Upper lobe of right lung (tissue), 1 donor: ENCODE data around the gene CCL24. TPM values are rescaled to one million over a fixed set of nuclear protein-coding genes. Genes with fewer than 3 reads are reported as not detected.
A peak's percentile ranks its signal among the peaks of the same experiment; 100 is the strongest.
"Not testable (repeated sequence)": the region's sequence is repeated elsewhere in the genome, so short reads cannot be mapped to it uniquely, and the experiment has no call there.

Experiments
- ATAC-seq: fragments of 200-7000 bp; cut with Tn5 transposase; one replicate; pipeline ENCODE4 v1.9.1; 2020; ENCODE audit warnings: mild to moderate bottlenecking, moderate library complexity
- DNase-seq: peaks from one replicate; pipeline ENCODE4 v3.0.0-alpha.2; 2020
- H3K27ac ChIP-seq: fragments of 200-600 bp; one replicate; pipeline ENCODE4 v1.8.0; 2022
- H3K27me3 ChIP-seq: fragments of 200-600 bp; one replicate; pipeline ENCODE4 v1.8.0; 2022; ENCODE audit warnings: mild to moderate bottlenecking
- H3K36me3 ChIP-seq: fragments of 200-600 bp; one replicate; pipeline ENCODE4 v1.8.0; 2022
- H3K4me1 ChIP-seq: fragments of 200-600 bp; one replicate; pipeline ENCODE4 v1.8.0; 2022
- H3K4me3 ChIP-seq: fragments of 200-600 bp; one replicate; pipeline ENCODE4 v1.8.0; 2022; ENCODE audit warnings: mild to moderate bottlenecking
- H3K9me3 ChIP-seq: fragments of 200-600 bp; one replicate; pipeline ENCODE4 v1.8.0; 2022
- intact Hi-C: fragments of 100-400 bp; cut with DNase I; formaldehyde crosslinking; loops from one replicate; pipeline ENCODE4 v1.11.0; 2022
- total RNA-seq: library from RNA; stranded (reverse); fragmentation: NEBNext Ultra II Directional; extraction: Animal tissue kit (Norgen Biotek cat#: 25700); gene quantifications from one replicate; pipeline ENCODE4 v1.2.1, GENCODE V29; 2021
- TF ChIP-seq, protein P1 (sequence below): fragments of 200-600 bp; IDR thresholded peaks from one replicate; pipeline ENCODE4 v1.8.0; 2022; ENCODE audit warnings: antibody characterized with exemption
- donor health status: DM: no; HTN: yes; CAD: no; lungs with severe emphysema.

CCL24 gene
- total RNA-seq, 1 donor from 2014 or later: 4.8 TPM

DNA sequence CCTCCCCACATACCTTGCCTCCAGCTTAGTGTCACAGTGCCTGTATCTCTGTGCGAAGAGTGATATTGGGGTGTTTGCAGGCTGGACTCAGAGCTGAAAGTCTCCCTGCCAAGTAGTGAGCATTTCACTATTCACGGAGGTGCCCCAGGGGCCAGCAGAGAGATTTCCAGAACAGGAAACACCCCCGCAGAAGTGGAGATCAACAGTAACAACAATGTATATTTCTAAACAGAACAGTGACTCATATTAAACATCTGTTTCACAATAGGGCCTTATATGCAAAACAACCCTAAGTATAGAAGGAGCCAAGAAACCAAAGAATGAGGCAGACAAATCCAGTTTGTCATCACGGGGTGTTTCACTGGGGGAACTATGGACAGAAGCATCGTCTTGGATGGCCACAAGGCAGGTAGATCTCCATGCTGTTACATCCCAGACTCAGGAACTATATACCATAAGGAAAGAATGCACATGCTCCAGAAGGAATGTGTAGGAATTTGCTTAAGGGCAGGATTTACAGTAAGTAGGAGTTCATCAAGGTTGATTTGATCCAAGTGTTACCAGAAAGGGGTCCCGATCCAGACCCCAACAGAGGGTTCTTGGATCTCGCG is 29.3 kb upstream of the CCL24 start:
- H3K27ac ChIP-seq: peak overlapping the region; percentile 71
- TF ChIP-seq, protein P1, sequence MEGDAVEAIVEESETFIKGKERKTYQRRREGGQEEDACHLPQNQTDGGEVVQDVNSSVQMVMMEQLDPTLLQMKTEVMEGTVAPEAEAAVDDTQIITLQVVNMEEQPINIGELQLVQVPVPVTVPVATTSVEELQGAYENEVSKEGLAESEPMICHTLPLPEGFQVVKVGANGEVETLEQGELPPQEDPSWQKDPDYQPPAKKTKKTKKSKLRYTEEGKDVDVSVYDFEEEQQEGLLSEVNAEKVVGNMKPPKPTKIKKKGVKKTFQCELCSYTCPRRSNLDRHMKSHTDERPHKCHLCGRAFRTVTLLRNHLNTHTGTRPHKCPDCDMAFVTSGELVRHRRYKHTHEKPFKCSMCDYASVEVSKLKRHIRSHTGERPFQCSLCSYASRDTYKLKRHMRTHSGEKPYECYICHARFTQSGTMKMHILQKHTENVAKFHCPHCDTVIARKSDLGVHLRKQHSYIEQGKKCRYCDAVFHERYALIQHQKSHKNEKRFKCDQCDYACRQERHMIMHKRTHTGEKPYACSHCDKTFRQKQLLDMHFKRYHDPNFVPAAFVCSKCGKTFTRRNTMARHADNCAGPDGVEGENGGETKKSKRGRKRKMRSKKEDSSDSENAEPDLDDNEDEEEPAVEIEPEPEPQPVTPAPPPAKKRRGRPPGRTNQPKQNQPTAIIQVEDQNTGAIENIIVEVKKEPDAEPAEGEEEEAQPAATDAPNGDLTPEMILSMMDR: no peak
- H3K4me3 ChIP-seq: peak overlapping the region; percentile 10
- H3K4me1 ChIP-seq: peaks cover 13% of the 10 kb centered on the region
- no peak for DNase-seq
- peak; percentile 88 for ATAC-seq
- no peaks in the 10 kb centered on the region for H3K9me3 ChIP-seq
- H3K36me3 ChIP-seq: no peaks in the 10 kb centered on the region
- H3K27me3 ChIP-seq: no peaks in the 10 kb centered on the region
- intact Hi-C loops: no loop called here

DNA sequence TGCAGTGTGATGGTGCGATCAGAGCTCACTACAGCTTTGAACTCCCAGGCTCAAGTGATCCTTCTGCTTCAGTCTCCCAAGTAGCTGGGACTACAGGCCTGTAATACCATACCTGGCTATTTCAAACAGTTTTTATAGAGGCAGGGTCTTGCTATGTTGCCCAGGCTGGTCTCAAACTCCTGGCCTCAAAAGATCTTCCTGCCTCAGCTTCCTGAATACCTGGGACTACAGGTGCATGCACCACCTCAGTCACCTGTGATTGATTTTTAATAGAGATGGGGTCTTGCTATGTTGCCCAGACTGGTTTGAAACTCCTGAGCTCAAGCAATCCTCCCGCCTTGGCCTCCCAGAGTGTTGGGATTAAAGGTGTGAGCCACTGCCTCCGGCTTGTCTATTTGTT is 26.4 kb upstream of the CCL24 start:
- DNase-seq: no peak
- ATAC-seq: no peak
- Histone ChIP-seq H3K4me1 (peaks cover 13% of the 10 kb centered on the region), H3K9me3 (no peaks in the 10 kb centered on the region), H3K27ac (no peak overlapping the region), H3K27me3 (no peaks in the 10 kb centered on the region), H3K36me3 (no peaks in the 10 kb centered on the region), H3K4me3 (no peak overlapping the region)
- TF ChIP-seq, protein P1: no peak
- intact Hi-C loops: no loop called here

DNA sequence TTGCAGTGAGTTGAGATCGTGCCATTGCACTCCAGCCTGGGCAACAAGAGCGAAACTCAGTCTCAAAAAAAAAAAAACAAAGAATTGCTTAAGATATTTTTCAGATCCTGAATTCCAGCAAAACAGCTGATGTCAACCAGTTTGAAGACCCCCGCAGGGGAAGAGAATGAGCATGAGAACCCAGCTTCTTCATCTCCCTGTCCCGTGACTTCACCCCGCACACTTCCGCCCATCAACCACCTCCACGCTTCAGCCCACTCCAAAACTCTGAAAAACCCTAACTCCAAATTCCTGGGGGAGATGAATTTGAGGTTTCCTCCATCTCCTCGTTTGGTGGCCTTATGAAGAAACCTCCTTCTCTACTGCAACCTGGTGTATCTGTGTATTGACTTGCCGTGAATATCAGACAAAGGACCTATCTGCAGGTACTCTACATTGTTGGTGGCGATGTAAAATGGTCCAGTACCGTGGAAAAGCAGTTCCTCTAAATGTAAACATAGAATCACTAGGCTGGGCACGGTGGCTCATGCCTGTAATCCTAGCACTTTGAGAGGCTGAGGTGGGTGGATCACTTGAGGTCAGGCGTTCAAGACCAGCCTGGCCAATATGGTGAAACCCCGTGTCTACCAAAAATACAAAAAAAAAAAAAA is 24.8 kb upstream of the CCL24 start:
- H3K4me1 ChIP-seq: peaks cover 13% of the 10 kb centered on the region
- H3K9me3 ChIP-seq, ATAC-seq, H3K4me3 ChIP-seq, H3K27me3 ChIP-seq, DNase-seq, H3K27ac ChIP-seq, intact Hi-C loops, H3K36me3 ChIP-seq: not testable (repeated sequence)

DNA sequence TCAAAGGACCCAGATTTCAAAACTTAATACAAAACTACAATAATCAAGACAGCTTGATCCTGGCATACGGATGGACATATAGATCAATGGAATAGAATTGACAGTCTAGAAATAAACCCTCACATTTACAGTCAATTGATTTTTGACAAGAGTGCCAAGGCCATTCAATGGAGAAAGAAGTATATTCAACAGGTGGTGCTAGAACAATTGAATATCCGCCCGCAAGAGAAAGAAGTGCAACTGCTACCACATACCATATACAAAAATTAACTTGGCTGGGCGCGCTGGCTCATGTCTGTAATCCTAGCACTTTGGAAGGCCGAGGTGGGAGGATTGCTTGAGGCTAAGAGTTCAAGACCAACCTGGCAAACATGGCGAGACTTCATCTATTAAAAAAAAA is 23.2 kb upstream of the CCL24 start:
- Histone ChIP-seq H3K4me1 (no peaks in the 10 kb centered on the region), H3K27ac (no peak overlapping the region), H3K36me3 (no peaks in the 10 kb centered on the region), H3K27me3 (no peaks in the 10 kb centered on the region), H3K4me3 (no peak overlapping the region), H3K9me3 (no peaks in the 10 kb centered on the region)
- TF ChIP-seq, protein P1: no peak
- intact Hi-C loops: no loop called here
- DNase-seq (no peak), ATAC-seq (no peak)

DNA sequence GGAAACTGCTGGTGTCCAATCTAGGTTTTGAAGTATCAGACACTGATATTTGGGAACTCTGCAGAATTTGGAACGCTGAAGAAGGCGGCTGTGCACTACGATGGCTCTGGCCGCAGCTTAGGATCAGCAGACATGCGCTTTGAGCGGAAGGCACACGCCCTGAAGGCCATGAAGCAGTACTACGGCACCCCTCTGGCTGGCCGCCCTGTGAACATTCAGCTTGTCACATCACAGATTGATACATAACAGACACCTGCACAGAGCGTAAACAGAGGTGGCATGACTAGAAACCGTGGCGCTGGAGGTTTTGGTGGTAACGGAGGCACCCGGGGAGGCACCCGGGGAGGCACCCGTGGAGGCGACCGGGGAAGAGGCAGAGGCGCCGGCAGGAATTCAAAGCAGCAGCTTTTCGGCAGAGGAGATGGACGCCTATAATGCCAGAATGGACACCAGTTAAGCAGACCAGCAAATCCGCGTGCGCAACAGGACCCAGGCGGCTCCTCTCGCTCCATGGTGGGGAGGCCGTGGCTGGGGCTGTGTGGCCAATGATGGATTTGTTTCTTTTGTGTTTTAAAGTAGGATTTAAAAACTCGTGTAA is 22.2 kb upstream of the CCL24 start:
- TF ChIP-seq, protein P1: no peak
- Histone ChIP-seq H3K27me3 (no peaks in the 10 kb centered on the region), H3K9me3 (no peaks in the 10 kb centered on the region), H3K4me1 (no peaks in the 10 kb centered on the region), H3K4me3 (no peak overlapping the region), H3K27ac (no peak overlapping the region), H3K36me3 (no peaks in the 10 kb centered on the region)
- intact Hi-C loops: no loop called here
- ATAC-seq (no peak), DNase-seq (no peak)

DNA sequence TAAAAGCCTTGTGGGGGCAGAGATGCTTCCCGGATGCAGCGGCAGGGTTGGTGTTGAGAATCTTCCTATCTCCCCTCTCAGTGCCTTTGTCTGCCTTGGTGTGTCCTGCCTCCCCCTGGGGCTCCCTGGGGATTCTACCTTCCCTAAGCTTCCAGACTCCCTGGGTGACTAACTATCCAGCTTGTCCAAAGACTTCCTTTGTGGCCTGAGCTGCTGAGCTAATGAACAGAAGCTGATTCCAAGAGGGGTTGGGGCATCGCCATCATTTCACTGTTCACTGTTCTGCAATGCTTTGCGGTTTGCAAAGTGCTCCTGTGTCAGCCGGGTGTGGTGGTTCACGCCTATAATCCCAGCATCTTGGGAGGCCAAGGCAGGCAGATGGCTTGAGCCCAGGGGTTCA is 20.1 kb upstream of the CCL24 start:
- H3K36me3 ChIP-seq, H3K4me3 ChIP-seq, intact Hi-C loops, ATAC-seq, H3K27me3 ChIP-seq, DNase-seq, H3K27ac ChIP-seq, H3K4me1 ChIP-seq, H3K9me3 ChIP-seq: not testable (repeated sequence)
